Measurements from ENCODE around the gene MGRN1.

MGRN1 gene

DNA sequence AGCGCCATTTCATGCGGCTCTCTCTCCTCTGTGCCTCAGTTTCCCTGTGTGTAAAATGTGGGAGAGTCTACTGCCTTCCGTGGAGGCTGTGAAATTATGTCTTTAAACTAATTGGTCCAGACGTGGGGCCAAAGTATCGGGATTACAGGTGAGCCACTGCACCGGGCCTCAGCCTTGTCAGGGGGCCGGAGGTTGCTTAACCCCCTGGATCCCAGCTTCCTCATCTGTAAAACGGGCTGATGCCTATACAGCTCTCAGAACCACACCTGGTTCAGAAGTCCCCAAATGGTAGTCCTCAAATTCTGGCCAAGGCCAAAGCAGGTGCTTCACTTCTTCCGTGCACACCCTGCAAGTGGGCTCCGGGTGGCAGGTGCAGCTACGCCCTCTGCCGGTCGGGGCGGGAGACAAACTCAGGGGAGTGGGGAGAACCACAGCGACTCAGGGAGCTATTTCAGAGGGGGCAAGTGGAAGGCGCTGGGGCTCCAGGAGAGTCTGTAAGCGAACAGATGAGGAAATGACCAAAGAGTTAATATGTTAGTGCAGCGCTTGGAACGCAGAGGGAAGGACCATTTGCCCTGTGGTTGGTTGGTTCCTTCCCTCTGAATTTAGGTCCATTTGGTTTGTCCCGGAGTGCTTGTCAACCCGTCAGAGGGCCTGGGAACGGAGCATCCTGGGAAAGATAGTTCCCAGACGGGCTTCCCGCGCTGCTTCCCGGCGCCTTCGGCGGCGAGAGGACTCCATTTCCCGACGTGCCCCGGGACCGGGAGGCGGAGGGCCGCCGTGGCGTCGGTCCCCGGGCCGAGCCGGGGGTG, at the start of gene MGRN1:
TSS of gene MGRN1 (plus strand) at position 812 of the 812 bp plus-strand sequence. CDS start 135 bp downstream, outside the sequence.
- Mint-ChIP-seq H3K4me1 (peaks cover 26% of the 10 kb centered on the region), H3K36me3 (peaks cover 10% of the 10 kb centered on the region), H3K4me3 (peak within 1 kb of the TSS; percentile 93), H3K27me3 (no peaks in the 10 kb centered on the region), H3K27ac (peak within 1 kb of the TSS; percentile 96), H3K9me3 (no peaks in the 10 kb centered on the region)
- peak; percentile 91 for ATAC-seq

DNA sequence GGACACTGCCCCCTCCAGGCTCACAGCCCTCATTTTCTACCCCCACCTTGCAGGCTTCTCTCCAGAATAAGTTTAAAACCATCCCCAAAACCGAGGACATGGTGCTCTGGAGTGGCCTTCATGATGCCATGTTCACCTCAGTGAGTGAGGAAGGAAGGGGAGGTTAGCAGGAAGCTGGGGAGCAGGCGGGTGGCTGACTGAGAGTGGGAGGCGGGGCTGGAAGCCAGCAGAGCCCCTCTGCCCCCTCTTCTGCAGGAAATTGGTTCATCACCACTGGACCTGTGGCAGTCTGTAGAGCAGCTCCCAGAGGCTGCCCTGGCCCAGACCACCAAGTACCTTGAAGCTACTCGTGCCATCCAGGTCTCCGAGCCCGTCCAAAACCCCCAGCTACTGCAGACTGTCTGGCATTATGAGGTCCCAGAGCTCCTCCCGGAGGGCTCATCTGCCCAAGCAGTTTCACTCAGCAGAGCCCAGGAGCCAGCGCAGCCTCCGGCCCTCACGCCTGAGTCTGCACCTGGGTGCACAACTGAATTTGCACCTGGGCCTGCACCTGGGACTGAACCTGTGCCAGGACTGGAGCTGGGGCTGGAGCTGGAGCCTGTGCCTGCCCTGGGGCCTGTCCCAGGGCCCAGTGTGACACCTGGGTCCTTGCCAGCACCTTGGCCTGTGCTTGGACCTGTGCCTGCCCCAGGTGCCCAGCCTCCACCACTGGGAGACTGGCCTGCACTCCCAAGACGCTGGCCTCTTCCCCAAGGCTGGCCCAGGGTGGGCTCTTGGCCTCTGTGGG, 49.5 kb upstream of the MGRN1 start:
- Mint-ChIP-seq H3K9me3 (no peaks in the 10 kb centered on the region), H3K27ac (no peak overlapping the region), H3K4me3 (no peak overlapping the region), H3K27me3 (peaks cover 8% of the 10 kb centered on the region), H3K36me3 (no peaks in the 10 kb centered on the region), H3K4me1 (no peaks in the 10 kb centered on the region)
- ATAC-seq = no peak

DNA sequence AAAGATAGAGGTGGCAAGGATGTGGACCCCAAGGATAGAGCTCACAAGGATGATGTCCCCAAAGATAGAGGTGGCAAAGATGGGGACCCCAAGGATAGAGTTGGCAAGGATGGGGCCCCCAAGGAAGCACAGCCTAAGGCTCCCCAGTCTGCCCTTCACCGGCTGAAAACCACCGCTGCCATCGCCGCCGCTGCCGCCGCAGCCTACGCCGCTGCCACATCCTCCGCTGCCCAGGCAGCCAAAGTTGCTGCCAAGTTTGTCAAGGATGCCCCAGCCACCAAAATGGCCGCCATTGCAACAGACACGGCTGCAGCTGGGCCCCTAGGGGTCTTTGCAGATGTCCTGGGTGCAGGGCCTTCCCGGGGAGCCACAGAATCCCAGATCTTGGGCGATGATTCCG, 48.6 kb upstream of the MGRN1 start:
- no peak overlapping the region for H3K4me3 Mint-ChIP-seq
- no peak overlapping the region for H3K27ac Mint-ChIP-seq
- H3K9me3 Mint-ChIP-seq = no peaks in the 10 kb centered on the region
- no peak for ATAC-seq
- no peaks in the 10 kb centered on the region for H3K36me3 Mint-ChIP-seq
- peaks cover 8% of the 10 kb centered on the region for H3K27me3 Mint-ChIP-seq
- no peaks in the 10 kb centered on the region for H3K4me1 Mint-ChIP-seq

DNA sequence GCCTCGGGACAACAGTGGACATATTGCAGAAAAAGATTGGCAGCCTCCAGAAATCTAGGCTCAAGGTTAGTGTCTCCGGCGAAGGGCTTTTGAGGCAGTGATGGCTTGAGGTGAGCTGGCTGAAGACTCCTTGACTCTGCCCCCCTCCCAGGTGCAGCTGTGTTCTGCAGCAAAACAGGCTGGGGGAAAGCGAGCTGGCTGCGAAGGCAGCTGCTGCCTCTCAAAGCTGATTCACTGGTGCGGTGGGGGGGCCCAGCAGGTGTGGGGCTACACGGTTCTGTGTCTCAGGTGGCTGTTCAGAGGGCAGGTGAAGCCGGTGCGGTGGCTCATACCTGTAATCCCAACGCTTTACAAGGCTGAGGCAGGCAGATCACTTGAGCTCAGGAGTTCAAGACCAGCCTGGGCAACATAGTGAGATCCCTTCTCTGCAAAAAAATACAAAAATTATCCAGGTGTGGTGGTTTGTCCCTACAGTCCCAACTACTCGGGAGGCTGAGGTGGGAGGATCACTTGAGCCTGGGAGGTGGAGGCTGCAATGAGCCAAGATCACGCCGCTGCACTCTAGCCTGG, 45.6 kb upstream of the MGRN1 start:
- no peak overlapping the region for H3K27ac Mint-ChIP-seq
- ATAC-seq = no peak

DNA sequence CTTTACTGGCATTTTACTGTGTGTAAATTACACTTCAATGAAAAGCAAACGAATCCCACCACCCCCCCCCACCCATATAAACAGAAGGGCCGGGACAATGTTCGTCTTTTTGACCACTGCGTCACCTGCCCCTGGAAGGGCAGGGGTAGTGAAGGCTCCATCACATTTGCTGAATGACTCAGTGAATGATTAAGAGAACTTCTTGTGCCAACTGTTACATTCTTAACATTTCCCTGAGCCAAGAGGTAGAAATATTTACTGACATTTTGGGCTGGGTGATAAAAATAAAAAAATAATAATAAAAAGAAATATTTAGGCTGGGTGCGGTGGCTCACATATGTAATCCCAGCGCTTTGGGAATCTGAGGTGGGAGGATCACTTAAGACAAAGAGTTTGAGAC, 44.4 kb upstream of the MGRN1 start:
- Mint-ChIP-seq H3K4me1 (no peaks in the 10 kb centered on the region), H3K27ac (no peak overlapping the region), H3K4me3 (no peak overlapping the region), H3K36me3 (no peaks in the 10 kb centered on the region), H3K9me3 (no peaks in the 10 kb centered on the region), H3K27me3 (peaks cover 10% of the 10 kb centered on the region)
- no peak for ATAC-seq

More for the DNA sequence above, 45.6 kb upstream of the MGRN1 start:
- Mint-ChIP-seq H3K27me3 (peaks cover 8% of the 10 kb centered on the region), H3K4me3 (no peak overlapping the region), H3K9me3 (no peaks in the 10 kb centered on the region), H3K4me1 (no peaks in the 10 kb centered on the region), H3K36me3 (no peaks in the 10 kb centered on the region)

DNA sequence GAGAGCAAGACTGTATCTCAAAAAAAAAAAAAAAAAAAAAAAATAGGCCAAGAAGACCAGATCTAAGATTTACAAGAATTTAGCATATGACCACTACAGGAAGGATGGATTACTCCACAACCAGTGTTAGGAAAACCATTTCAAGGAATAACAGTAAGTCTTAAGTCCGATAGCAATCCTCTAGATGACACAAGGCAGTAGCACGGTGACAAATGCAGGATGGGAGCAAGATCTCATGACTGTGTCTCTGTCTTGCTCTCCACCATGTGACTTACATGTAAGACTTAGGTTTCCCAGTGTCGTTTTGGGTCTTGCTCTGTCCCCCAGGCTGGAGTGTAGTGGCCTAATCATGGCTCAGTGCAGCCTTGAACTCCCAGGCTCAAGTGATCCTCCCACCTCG, 40.7 kb upstream of the MGRN1 start:
- Mint-ChIP-seq H3K4me3 (no peak overlapping the region), H3K9me3 (no peaks in the 10 kb centered on the region), H3K4me1 (peaks cover 5% of the 10 kb centered on the region), H3K36me3 (no peaks in the 10 kb centered on the region), H3K27ac (no peak overlapping the region), H3K27me3 (peaks cover 16% of the 10 kb centered on the region)
- no peak for ATAC-seq

DNA sequence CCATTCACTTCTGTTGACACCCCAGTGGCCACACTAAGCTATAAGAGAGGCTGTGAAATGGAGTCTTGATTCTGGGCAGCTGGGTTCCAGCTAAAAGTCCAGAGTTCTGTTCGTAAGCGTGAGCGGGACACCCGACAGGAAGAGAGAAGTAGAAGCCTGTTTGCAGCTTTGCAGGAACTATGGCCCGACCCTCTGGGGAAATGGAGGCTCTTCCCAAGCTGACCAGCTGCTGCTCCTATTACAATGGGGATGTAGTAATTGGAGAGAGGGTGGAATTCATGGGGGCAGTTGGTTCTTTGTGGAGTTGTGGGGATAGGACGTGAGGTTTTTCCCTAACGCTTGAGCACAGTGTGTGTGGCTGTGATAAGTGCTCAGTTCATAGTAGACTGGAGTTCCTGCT, 38.3 kb upstream of the MGRN1 start:
- ATAC-seq = no peak
- H3K4me1 Mint-ChIP-seq = peaks cover 5% of the 10 kb centered on the region
- H3K9me3 Mint-ChIP-seq = no peaks in the 10 kb centered on the region
- H3K27me3 Mint-ChIP-seq = peaks cover 16% of the 10 kb centered on the region
- H3K27ac Mint-ChIP-seq = no peak overlapping the region
- no peak overlapping the region for H3K4me3 Mint-ChIP-seq
- H3K36me3 Mint-ChIP-seq = no peaks in the 10 kb centered on the region

DNA sequence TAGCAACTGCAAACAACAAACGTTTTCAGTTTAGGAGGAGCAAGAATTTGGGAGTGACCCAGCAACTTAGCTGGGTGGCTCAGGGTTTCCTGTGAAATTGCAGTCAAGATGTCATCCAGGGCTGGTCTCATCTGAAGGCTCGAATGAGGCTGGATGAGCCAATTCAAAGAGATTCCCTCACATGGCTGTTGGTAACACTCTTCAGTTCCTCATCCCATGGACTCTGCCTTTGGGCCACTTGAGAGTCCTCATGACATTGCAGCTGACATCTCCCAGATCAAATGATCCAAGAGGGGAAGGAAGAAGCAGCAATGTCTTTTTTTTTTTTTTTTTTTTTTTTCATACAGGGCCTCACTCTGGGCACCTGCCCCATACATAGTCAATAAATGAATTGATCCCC, 36.2 kb upstream of the MGRN1 start:
- Mint-ChIP-seq H3K9me3 (no peaks in the 10 kb centered on the region), H3K27me3 (peaks cover 20% of the 10 kb centered on the region), H3K27ac (no peak overlapping the region), H3K36me3 (no peaks in the 10 kb centered on the region), H3K4me3 (no peak overlapping the region), H3K4me1 (peaks cover 5% of the 10 kb centered on the region)
- ATAC-seq = no peak

DNA sequence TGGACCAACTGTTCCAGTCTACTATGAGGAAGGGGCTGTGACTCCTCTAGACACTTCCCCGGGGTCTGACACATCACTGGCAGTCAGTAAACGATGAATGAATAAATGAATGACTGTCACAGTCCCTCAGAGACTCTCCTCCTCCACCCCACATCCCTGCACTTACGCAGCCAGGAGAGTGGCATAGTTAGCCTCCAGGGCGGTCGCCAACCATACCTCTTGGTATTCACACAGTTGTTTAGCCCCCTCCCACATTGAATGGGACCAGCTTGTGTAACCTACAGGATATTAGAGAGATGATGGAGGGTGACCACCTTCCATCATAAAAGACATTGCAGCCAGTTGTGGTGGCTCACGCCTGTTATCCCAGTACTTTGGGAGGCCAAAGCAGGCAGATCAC, 35.7 kb upstream of the MGRN1 start:
- Mint-ChIP-seq H3K27ac (no peak overlapping the region), H3K4me3 (no peak overlapping the region), H3K9me3 (no peaks in the 10 kb centered on the region), H3K4me1 (peaks cover 5% of the 10 kb centered on the region), H3K27me3 (peaks cover 25% of the 10 kb centered on the region), H3K36me3 (no peaks in the 10 kb centered on the region)
- no peak for ATAC-seq

DNA sequence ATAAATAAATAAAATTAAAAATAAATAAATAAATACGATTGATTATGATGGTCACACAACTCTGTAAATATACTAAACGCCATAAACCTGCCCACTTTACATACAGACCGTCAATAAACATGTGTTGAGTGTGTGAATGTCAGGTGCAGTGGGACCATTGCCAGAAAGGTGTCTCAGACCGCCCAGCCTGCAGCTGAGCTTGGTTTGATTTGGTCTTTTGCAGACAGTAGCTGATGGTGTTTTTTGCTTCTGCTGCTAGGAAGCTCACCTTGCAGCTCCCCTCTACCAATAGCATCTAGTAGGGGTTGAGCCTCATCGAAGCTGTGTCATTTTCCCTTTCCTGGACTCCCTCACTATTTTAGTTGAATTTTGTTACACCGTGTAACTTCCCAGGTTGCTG, 33.4 kb upstream of the MGRN1 start:
- H3K27ac Mint-ChIP-seq = no peak overlapping the region
- H3K9me3 Mint-ChIP-seq = no peaks in the 10 kb centered on the region
- H3K27me3 Mint-ChIP-seq = peaks cover 28% of the 10 kb centered on the region
- ATAC-seq = no peak
- no peak overlapping the region for H3K4me3 Mint-ChIP-seq
- no peaks in the 10 kb centered on the region for H3K4me1 Mint-ChIP-seq
- H3K36me3 Mint-ChIP-seq = no peaks in the 10 kb centered on the region

DNA sequence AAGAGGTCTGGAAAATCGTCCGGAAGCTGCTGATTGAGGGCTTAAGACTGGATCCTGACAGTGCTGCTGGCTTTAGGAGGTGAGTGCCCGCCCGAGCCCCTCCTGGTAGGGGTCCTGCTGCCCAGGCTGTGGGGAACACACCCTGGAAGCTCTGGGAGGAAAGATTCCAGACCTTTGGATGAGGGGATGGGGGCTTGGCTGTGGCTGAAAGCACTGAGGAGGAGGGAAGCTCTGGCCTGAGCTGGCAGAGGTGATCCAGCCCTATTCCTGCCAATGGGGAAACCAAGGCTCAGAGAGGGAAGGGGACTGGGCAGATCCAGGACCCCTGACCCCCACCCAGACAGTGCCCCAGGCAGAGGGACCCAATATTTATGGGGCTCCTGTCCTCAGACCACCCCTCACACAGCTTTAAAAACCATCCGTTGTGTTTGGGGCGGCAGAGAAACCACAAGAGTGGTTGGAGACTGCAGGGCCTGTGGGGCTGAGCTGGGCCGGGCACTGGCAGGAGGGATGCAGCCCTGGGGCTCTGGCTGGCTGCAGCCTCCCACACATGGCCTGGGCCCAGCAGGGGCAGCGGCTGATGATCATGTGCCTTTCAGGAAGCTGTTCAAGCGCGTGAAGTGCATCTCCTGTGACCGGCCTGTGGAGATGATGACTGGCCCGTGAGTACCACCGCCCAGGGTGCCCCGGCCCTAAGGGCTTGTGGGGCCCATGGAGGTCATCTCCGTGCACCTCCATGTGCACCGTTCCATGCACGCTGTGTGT, 32.7 kb upstream of the MGRN1 start:
- H3K36me3 Mint-ChIP-seq = no peaks in the 10 kb centered on the region
- no peak overlapping the region for H3K27ac Mint-ChIP-seq
- H3K4me1 Mint-ChIP-seq = no peaks in the 10 kb centered on the region
- ATAC-seq = no peak
- no peak overlapping the region for H3K4me3 Mint-ChIP-seq
- H3K27me3 Mint-ChIP-seq = peaks cover 22% of the 10 kb centered on the region
- no peaks in the 10 kb centered on the region for H3K9me3 Mint-ChIP-seq

DNA sequence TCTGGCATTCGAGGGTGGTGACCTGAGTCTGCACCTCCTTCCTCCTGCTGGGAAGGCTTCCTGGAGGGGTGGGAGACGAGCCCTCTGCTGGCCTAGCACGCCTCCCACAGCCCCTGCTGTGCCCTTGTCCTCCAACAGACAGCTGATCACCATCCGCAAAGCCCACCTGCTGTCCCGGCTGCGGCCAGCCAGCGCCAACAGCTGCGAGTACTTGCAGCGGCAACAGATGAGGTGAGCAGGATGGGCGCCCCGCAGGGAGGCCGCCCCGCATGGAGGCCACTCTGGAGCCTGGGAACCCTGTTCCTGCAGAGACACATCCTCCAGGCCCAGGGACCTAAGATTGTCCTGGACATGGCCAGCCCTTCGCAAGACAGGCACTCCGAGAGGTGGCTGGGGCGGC, 31.5 kb upstream of the MGRN1 start:
- Mint-ChIP-seq H3K27ac (no peak overlapping the region), H3K27me3 (peaks cover 22% of the 10 kb centered on the region), H3K4me1 (no peaks in the 10 kb centered on the region), H3K36me3 (no peaks in the 10 kb centered on the region), H3K9me3 (no peaks in the 10 kb centered on the region), H3K4me3 (no peak overlapping the region)
- no peak for ATAC-seq

DNA sequence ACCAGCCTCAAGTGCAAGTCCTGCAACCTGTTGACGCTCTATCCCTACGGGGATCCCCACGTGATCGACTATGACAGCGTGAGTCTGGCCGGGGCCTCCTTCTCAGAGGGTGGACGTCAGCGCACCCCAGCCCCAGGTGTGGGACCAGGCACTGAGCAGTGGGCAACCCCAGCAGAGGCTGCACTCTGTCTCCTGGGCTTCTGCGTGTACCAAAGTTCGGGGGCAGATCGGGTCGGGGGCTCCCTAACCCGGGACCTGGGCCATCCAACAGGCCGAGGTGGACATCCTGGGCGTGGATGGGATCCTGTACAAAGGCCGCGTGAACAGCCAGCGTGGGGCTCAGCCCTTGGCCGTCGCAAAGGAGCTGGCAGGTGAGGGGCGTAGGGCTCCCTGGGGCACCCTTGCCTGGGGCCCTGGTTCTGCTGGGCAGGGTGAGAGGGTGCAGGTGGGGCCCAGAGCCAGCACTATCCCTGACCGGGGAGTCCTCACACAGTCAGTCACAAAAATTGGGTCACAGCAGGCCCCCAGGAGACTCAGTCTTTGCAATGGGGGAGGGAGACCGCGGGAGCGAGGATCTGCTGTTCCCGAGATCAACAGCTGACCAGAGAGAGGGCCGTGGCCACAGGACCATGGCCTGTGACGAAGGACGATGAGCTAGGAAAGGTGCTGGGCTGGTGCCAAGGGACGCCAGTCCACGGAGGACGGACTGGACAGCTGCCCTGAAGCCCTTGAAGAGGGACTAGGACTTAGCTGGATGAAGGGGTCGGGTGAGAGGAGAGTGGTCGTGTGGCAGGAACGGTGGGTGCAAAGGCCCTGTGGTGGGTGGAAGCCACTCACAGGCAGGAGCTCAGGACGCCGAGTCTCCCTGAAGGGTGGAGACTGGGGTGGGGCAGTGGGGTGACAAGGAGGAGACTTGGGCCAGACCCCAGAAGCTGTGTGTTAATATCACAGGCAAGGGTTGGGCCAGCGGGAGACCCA, 29.9 kb upstream of the MGRN1 start:
- no peak for ATAC-seq
- Mint-ChIP-seq H3K4me3 (no peak overlapping the region), H3K27me3 (peaks cover 22% of the 10 kb centered on the region), H3K27ac (no peak overlapping the region), H3K4me1 (no peaks in the 10 kb centered on the region), H3K36me3 (no peaks in the 10 kb centered on the region), H3K9me3 (no peaks in the 10 kb centered on the region)

DNA sequence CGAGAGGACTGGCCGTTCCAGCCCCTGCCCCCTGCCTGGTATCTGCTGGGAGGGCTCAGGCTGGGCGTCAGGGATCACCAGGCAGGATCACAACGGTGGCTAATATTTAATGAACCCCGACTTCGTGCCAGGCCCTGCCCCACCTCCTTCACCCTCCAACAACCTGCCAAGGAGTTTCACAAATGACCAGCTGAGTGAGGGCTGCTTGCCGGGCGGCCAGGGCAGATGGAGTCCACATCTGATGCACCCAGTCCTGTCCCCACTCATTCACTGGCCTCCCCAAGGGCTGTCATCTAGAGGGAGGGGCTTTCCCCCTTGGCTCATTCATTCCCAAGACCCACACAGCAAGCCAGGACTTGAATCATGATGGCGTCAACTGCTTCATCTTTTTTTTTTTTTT, 27.5 kb upstream of the MGRN1 start:
- Mint-ChIP-seq H3K4me3 (no peak overlapping the region), H3K36me3 (no peaks in the 10 kb centered on the region), H3K9me3 (no peaks in the 10 kb centered on the region), H3K27ac (no peak overlapping the region), H3K27me3 (peaks cover 22% of the 10 kb centered on the region), H3K4me1 (no peaks in the 10 kb centered on the region)
- ATAC-seq = no peak
